ENCODE results near the gene SKI.
A peak's percentile ranks its signal among the peaks of the same experiment; 100 is the strongest.

Gene SKI

DNA sequence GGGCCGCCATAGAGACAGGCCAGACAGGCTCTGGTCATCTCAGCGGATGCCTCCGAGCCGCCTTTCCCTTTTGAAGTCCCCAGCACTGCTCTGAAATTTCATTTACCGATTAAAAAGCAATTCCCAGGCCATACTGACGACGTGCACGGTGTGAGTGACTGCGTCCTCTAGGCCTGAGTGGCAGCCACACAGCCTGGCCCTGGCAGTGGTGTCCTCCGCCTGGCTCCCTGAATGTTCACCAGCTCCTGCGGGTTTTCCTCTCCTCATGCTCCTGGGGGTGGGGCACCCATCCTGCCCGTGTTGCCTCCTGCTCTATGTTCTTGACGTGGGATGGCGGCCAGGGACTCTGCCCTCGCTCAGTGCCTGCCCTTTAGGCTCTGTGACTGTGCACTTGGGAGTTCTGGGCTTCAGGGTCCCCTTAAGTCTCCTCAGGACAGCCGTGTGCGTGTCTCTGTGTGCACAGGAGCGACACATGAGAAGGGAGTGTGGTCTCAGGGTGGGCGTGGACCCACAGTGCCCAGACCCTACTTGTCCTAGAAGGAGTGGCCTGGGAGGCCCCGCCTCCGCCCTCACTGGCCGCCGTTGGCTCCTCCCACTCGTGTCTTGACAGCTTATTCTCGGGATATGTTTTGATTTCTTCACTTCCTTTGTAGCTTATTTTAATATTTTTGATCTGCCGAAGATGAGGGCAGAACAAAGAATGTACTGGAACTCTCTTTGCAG lies 3.6 kb downstream of the SKI start:
- TF ChIP-seq, protein P1, sequence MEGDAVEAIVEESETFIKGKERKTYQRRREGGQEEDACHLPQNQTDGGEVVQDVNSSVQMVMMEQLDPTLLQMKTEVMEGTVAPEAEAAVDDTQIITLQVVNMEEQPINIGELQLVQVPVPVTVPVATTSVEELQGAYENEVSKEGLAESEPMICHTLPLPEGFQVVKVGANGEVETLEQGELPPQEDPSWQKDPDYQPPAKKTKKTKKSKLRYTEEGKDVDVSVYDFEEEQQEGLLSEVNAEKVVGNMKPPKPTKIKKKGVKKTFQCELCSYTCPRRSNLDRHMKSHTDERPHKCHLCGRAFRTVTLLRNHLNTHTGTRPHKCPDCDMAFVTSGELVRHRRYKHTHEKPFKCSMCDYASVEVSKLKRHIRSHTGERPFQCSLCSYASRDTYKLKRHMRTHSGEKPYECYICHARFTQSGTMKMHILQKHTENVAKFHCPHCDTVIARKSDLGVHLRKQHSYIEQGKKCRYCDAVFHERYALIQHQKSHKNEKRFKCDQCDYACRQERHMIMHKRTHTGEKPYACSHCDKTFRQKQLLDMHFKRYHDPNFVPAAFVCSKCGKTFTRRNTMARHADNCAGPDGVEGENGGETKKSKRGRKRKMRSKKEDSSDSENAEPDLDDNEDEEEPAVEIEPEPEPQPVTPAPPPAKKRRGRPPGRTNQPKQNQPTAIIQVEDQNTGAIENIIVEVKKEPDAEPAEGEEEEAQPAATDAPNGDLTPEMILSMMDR (IDR thresholded peaks at IDR 0.05; ENCODE audit: low read depth, low read length): no peak
- TF ChIP-seq, protein P2, sequence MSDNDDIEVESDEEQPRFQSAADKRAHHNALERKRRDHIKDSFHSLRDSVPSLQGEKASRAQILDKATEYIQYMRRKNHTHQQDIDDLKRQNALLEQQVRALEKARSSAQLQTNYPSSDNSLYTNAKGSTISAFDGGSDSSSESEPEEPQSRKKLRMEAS (IDR thresholded peaks at IDR 0.05; ENCODE audit: low read depth, low read length): 0 out of 2 replicates have a peak, but pooled peaks have one; percentile 24
- peak; percentile 60 for DNase-seq (ENCODE audit: low read depth)
- peak overlapping the region; percentile 64 for H3K4me3 ChIP-seq (ENCODE audit: low read depth, low read length)

DNA sequence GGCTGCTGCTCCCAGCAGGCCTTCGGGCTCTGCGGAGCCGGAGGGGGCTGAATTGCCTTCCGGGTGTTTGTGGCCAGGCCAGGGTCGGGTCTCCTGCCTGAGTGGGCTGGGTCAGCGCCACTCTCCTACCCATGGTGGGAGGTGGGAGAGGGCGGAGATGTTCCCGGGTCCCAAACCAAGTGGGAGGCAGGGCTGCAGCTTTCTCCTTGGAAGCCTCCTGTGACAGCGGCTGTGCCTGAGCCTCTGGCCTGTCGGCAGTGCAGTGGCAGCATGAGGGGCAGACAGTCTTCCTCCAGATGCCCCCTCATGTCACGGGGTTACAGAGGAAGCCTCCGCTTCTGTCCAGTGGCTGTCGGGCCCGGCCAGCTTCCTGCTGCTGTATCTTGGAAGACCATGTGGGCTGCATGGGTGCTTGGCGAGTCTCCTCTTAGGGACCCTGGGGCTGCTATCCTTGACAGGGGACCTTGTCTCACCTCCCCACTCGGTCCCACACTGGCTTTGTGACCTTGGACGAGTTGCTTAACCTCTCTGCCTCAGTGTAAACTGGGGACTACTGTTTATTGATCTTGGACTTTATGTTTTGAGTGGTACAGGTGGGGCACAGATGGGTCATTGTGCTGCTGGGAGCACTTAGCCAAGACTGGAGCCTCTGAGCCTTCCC lies 4.3 kb downstream of the SKI start:
- H3K4me3 ChIP-seq (ENCODE audit: low read depth, low read length): peak overlapping the region; percentile 64
- TF ChIP-seq, protein P1 (IDR thresholded peaks at IDR 0.05; ENCODE audit: low read depth, low read length): no peak
- TF ChIP-seq, protein P2 (IDR thresholded peaks at IDR 0.05; ENCODE audit: low read depth, low read length): no peak
- TF ChIP-seq MYC (IDR thresholded peaks at IDR 0.05; ENCODE audit: low read depth, low read length): no peak
- TF ChIP-seq POLR2A (IDR thresholded peaks at IDR 0.05; ENCODE audit: extremely low read depth, insufficient read length): no peak
- no peak for DNase-seq (ENCODE audit: low read depth)

DNA sequence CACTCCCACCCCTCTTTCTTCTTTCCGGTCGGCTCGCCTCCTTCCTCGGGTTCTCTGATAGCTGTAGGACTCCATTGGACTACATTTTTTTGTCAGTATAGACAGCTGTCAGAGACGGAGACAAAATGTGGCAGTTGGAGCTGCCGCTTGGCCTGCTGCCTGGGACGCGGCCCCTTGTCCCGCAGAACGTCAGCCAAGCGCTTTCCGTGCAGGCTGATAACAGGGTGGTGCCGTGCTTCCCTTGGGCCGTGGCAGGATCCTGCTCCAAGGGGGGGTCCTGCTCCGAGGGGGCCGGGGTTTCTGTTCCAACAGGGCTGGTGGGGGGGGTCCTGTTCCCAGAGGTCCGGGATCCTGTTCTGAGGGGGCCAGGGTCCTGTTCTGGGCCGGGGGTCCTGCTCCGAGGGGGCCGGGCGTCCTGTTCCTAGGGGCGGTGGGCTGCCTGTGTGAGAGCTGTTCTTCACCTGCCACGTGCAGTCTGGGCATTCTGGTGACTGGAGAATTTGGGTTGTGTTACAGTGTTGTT lies 4.9 kb downstream of the SKI start:
- peak overlapping the region; percentile 48 for H3K4me3 ChIP-seq (ENCODE audit: low read depth, low read length)
- TF ChIP-seq, protein P1 (IDR thresholded peaks at IDR 0.05; ENCODE audit: low read depth, low read length): no peak
- TF ChIP-seq, protein P2 (IDR thresholded peaks at IDR 0.05; ENCODE audit: low read depth, low read length): no peak
- no peak for TF ChIP-seq MYC (IDR thresholded peaks at IDR 0.05; ENCODE audit: low read depth, low read length)
- TF ChIP-seq POLR2A (IDR thresholded peaks at IDR 0.05; ENCODE audit: extremely low read depth, insufficient read length): no peak
- no peak for DNase-seq (ENCODE audit: low read depth)

DNA sequence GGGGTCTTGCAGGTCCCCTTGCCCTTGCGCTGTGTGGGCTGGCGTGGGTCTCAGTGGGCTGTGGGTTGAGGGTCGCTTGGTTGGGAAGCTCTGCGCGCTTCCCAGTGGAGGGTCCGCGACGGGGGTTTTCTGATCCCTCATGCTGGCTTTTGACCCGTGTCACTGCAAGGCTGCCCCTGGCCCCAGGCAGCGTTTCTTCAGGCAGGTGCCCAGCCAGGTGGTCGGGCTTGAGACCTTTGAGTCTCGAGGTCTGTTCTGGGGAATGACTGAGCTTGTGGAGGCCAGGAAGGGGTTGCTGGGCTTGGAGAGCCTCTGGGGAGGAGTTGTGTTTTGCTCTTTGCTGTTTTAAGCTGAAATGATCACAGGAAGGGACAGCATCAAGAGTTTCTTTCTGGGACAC lies 5.3 kb downstream of the SKI start:
- TF ChIP-seq, protein P1 (IDR thresholded peaks at IDR 0.05; ENCODE audit: low read depth, low read length): no peak
- TF ChIP-seq POLR2A (IDR thresholded peaks at IDR 0.05; ENCODE audit: extremely low read depth, insufficient read length) (no peak), MYC (IDR thresholded peaks at IDR 0.05; ENCODE audit: low read depth, low read length) (no peak)
- TF ChIP-seq, protein P2 (IDR thresholded peaks at IDR 0.05; ENCODE audit: low read depth, low read length): no peak
- peak overlapping the region; percentile 48 for H3K4me3 ChIP-seq (ENCODE audit: low read depth, low read length)
- peak; percentile 34 for DNase-seq (ENCODE audit: low read depth)

DNA sequence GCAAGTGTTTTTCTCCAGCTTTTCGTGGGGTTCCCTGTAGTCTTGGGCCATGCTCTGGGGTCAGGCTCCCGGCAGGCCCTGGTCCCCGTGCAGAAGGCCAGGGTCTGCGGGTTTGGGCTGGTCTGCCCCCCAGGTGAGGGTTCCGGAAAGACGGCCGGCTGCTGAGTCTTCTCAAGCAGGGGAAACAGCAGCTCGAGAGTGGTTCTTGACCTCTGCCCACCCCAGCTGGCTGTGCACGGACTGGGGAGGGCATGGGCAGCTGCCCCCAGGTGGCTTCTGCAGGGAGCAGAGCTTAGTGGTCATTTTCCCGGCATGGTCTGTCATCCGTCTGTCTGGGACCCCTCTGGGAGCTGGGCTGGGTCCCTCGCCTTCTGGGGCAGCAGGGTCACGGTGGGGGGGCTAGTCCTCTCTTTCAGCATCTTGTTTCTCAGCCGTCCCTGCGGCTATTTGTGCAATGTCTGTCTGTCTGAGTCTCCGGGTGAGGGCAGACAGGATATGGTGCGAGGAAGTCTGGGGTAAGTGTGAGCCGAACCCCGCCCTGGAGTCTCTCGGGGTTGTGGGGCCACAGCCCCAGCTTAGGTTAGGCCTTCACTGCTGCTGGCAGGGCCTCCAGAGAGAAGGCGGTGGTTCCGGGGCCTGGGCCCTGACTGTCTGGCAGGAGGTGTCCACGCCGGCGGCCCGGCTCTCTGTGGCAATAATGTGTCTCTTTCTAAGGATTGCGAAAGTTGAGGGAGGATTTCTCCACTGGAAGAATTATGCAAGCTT lies 6.1 kb downstream of the SKI start:
- TF ChIP-seq POLR2A (IDR thresholded peaks at IDR 0.05; ENCODE audit: extremely low read depth, insufficient read length) (no peak), MYC (IDR thresholded peaks at IDR 0.05; ENCODE audit: low read depth, low read length) (peak; percentile 78)
- TF ChIP-seq, protein P2 (IDR thresholded peaks at IDR 0.05; ENCODE audit: low read depth, low read length): peak; percentile 43; the same call in 1 of the 2 replicates
- DNase-seq (ENCODE audit: low read depth): peak; percentile 99
- H3K4me3 ChIP-seq (ENCODE audit: low read depth, low read length): peak overlapping the region; percentile 48
